ENCODE measurements around the gene MED13L.

Gene MED13L

GRCh38 chr12:115910057-115910456 lies 367.4 kb downstream of the MED13L start (continued):
- TF ChIP-seq TSHZ2 (CRISPR knock-in tag; IDR thresholded peaks at IDR 0.05) (no peak), ZNF70 (CRISPR knock-in tag; IDR thresholded peaks at IDR 0.05) (no peak), ZFP3 (CRISPR knock-in tag; IDR thresholded peaks at IDR 0.05) (no peak), CSDC2 (CRISPR knock-in tag; IDR thresholded peaks at IDR 0.05) (no peak), ESRRG (CRISPR knock-in tag; IDR thresholded peaks at IDR 0.05) (no peak)
